Keratinocyte (primary cell): ENCODE data around the gene OR56B1. TPM values are rescaled to one million over a fixed set of nuclear protein-coding genes. Genes with fewer than 3 reads are reported as not detected.

Source experiments
- DNase-seq: peaks from one replicate; pipeline ENCODE4 v3.0.0-alpha.2; 2011; ENCODE audit warnings: low read depth, missing footprints, low spot score
- FAIRE-seq: peaks from 2 replicates; lab custom pipeline; 2011; peaks lifted over from hg19 to GRCh38; lab: Jason Lieb, UNC
- H2AFZ ChIP-seq: 2 replicates; pipeline ENCODE4 v1.6.0; 2012; ENCODE audit warnings: low read length, control low read depth, inconsistent platforms; ENCODE audit not compliant: control insufficient read depth
- H3K27ac ChIP-seq: 2 replicates; pipeline ENCODE4 v1.5.1; 2011; ENCODE audit warnings: low read length; ENCODE audit not compliant: control insufficient read depth, insufficient read depth
- H3K27me3 ChIP-seq: 3 replicates; pipeline ENCODE4 v1.6.0; 2011; ENCODE audit warnings: low read length; ENCODE audit not compliant: control insufficient read depth, insufficient read depth; ENCODE audit errors: extremely low read depth
- H3K36me3 ChIP-seq, 2 experiments: 2 replicates in 1 of 2; 3 replicates in 1 of 2; pipeline ENCODE4 v1.5.1; 2011; ENCODE audit warnings: low read length in 2 of 2, mild to moderate bottlenecking in 1 of 2; ENCODE audit not compliant: control insufficient read depth in 2 of 2, insufficient read depth in 2 of 2; ENCODE audit errors: extremely low read depth in 1 of 2
- H3K4me1 ChIP-seq: 3 replicates; pipeline ENCODE4 v1.5.1; 2011; ENCODE audit warnings: low read length; ENCODE audit not compliant: control insufficient read depth, insufficient read depth; ENCODE audit errors: extremely low read depth
- H3K4me2 ChIP-seq: 3 replicates; pipeline ENCODE4 v1.6.0; 2011; ENCODE audit warnings: low read depth, low read length; ENCODE audit not compliant: control insufficient read depth, insufficient read depth; ENCODE audit errors: extremely low read depth
- H3K4me3 ChIP-seq, 3 experiments: fragments of 200-600 bp in 1 of 3; sonication (generic) in 1 of 3; 2 replicates in 2 of 3; 3 replicates in 1 of 3; pipeline ENCODE4 v1.5.1; 2011 to 2016; ENCODE audit warnings: low read length in 3 of 3, mild to moderate bottlenecking in 3 of 3, control low read depth in 2 of 3, inconsistent platforms in 1 of 3, low read depth in 1 of 3, mixed read lengths in 1 of 3, mixed run types in 1 of 3, moderate library complexity in 1 of 3; ENCODE audit not compliant: control insufficient read depth in 2 of 3, insufficient read depth in 2 of 3; ENCODE audit errors: extremely low read depth in 1 of 3
- H3K79me2 ChIP-seq: 2 replicates; pipeline ENCODE4 v1.6.0; 2012; ENCODE audit warnings: low read length; ENCODE audit not compliant: control insufficient read depth, insufficient read depth
- H3K9ac ChIP-seq: 3 replicates; pipeline ENCODE4 v1.6.0; 2011; ENCODE audit warnings: low read length; ENCODE audit not compliant: control insufficient read depth, insufficient read depth; ENCODE audit errors: extremely low read depth
- H3K9me1 ChIP-seq: 3 replicates; pipeline ENCODE4 v1.6.0; 2011; ENCODE audit warnings: low read length; ENCODE audit not compliant: control insufficient read depth, insufficient read depth; ENCODE audit errors: extremely low read depth
- H3K9me3 ChIP-seq: 2 replicates; pipeline ENCODE4 v1.5.1; 2012; ENCODE audit warnings: low read depth, low read length; ENCODE audit not compliant: control insufficient read depth
- H4K20me1 ChIP-seq: 3 replicates; pipeline ENCODE4 v1.6.0; 2011; ENCODE audit warnings: low read length; ENCODE audit not compliant: control insufficient read depth, insufficient read depth; ENCODE audit errors: extremely low read depth
- CTCF ChIP-seq, 3 experiments: IDR thresholded peaks in 1 of 3; conservative IDR thresholded peaks in 1 of 3; optimal IDR thresholded peaks in 1 of 3; 2 replicates in 2 of 3; 3 replicates in 1 of 3; pipeline versions ENCODE3 to v1.5.1; 2011; ENCODE audit warnings: low read length in 3 of 3, mild to moderate bottlenecking in 3 of 3, moderate library complexity in 2 of 3, control low read depth in 1 of 3, inconsistent platforms in 1 of 3; ENCODE audit not compliant: insufficient read depth in 2 of 3; ENCODE audit errors: extremely low read depth in 1 of 3
- EZH2 ChIP-seq: IDR thresholded peaks from one replicate; pipeline ENCODE4 v1.6.1; 2012; ENCODE audit warnings: inconsistent platforms, mild to moderate bottlenecking, low read length, moderate library complexity
- dilution Hi-C: fragments of 300-500 bp; cut with MboI; formaldehyde crosslinking; loops from one replicate; pipeline ENCODE4 v1.7.0; 2020; ENCODE audit warnings: low sequenced_read_pairs; ENCODE audit not compliant: extremely low pct_ligation_motif_present
- polyA plus RNA-seq, 5 experiments: library from polyadenylated mRNA; depleted of rRNA in 3 of 5; stranded (reverse) in 3 of 5; stranded (forward) in 1 of 5; unstranded in 1 of 5; fragments of >200 nt; gene quantifications; 1 replicate in 1 of 5; 2 replicates in 3 of 5; 3 replicates in 1 of 5; pipeline versions ENCODE4 v1.2.1 to v1.2.3, GENCODE V29; 2011 to 2012; ENCODE audit warnings: missing spikeins in 2 of 5, low read depth in 1 of 5, low replicate concordance in 1 of 5

The OR56B1 gene
- polyA plus RNA-seq, 1 donor (not counting 4 experiments of a cell fraction or from before 2014, with no cell fraction given), result not detected

- Histone ChIP-seq H3K9me3 (no peaks in the 10 kb centered on the region), H3K4me2 (no peak overlapping the region), H3K4me3 (no peak overlapping the region), H3K79me2 (no peaks in the 10 kb centered on the region), H4K20me1 (no peaks in the 10 kb centered on the region), H3K36me3 (no peaks in the 10 kb centered on the region), H3K27me3 (no peaks in the 10 kb centered on the region), H3K9me1 (no peaks in the 10 kb centered on the region), H3K9ac (no peak overlapping the region), H3K4me1 (no peaks in the 10 kb centered on the region), H2AFZ (no peak overlapping the region), H3K27ac (no peak overlapping the region)
- DNase-seq, result no peak
- no peak for FAIRE-seq
- dilution Hi-C loops, result no loop called here
- TF ChIP-seq EZH2, result no peak
- no peak for TF ChIP-seq CTCF (optimal IDR thresholded peaks at IDR 0.05 in 1 of 3, IDR thresholded peaks at IDR 0.05 in 1 of 3, conservative IDR thresholded peaks at IDR 0.05 in 1 of 3; ENCODE audit: extremely low read depth in 1 of 3, insufficient read depth in 2 of 3, low read length in 3 of 3)
These were observed 13.6 kb downstream of the OR56B1 start for GRCh38 chr11:5749836-5750235.

- no peak for FAIRE-seq
- TF ChIP-seq CTCF (optimal IDR thresholded peaks at IDR 0.05 in 1 of 3, IDR thresholded peaks at IDR 0.05 in 1 of 3, conservative IDR thresholded peaks at IDR 0.05 in 1 of 3; ENCODE audit: extremely low read depth in 1 of 3, insufficient read depth in 2 of 3, low read length in 3 of 3), result no peak
- no peak for DNase-seq
- Histone ChIP-seq H3K4me3 (no peak within 1 kb of the TSS), H3K27me3 (no peaks in the 10 kb centered on the region), H3K9ac (no peak within 1 kb of the TSS), H3K4me2 (no peak within 1 kb of the TSS), H3K4me1 (no peaks in the 10 kb centered on the region), H2AFZ (no peak within 1 kb of the TSS), H4K20me1 (no peaks in the 10 kb centered on the region), H3K9me3 (no peaks in the 10 kb centered on the region), H3K9me1 (no peaks in the 10 kb centered on the region), H3K27ac (no peak within 1 kb of the TSS), H3K36me3 (no peaks in the 10 kb centered on the region), H3K79me2 (no peaks in the 10 kb centered on the region)
- dilution Hi-C loops, result no loop called here
These were observed 17.7 kb downstream of the OR56B1 start, which contains the start of gene OR52N4 for GRCh38 chr11:5753943-5754342. Gene OR52N4 (plus strand): TSS chr11:5754243. CDS start chr11:5754741, 498 bp downstream.
